Naive B cell (primary cell): ENCODE results near the gene HSPB7. TPM values are rescaled to one million over a fixed set of nuclear protein-coding genes. Genes with fewer than 3 reads are reported as not detected.

Experiments
- ATAC-seq, 2 donors: fragments of 150-1000 bp; cut with Tn5 transposase; 2 replicates each; pipeline ENCODE4 v1.10.0; 2021; ENCODE audit warnings: low read depth in 2 of 2, mild to moderate bottlenecking in 2 of 2, moderate library complexity in 2 of 2
- DNase-seq: peaks from one replicate; pipeline ENCODE4 v3.0.0; 2022
- H3K27ac Mint-ChIP-seq, 6 donors: one replicate each; pipeline ENCODE4 v1.8.0; 2020 to 2022; ENCODE audit warnings: mild to moderate bottlenecking in 6 of 6, mixed read lengths in 6 of 6, moderate library complexity in 5 of 6, inconsistent platforms in 2 of 6
- H3K27me3 Mint-ChIP-seq, 3 donors: one replicate each; pipeline ENCODE4 v1.8.0; 2021 to 2022; ENCODE audit warnings: mixed read lengths in 3 of 3, mild to moderate bottlenecking in 1 of 3
- H3K36me3 Mint-ChIP-seq, 2 donors: one replicate each; pipeline ENCODE4 v1.8.0; 2020 to 2022; ENCODE audit warnings: mixed read lengths in 2 of 2, inconsistent platforms in 1 of 2, mild to moderate bottlenecking in 1 of 2
- H3K4me1 Mint-ChIP-seq, 3 donors: one replicate each; pipeline ENCODE4 v1.8.0; 2020 to 2022; ENCODE audit warnings: mixed read lengths in 3 of 3, inconsistent platforms in 1 of 3, mild to moderate bottlenecking in 1 of 3, moderate library complexity in 1 of 3
- H3K4me3 Mint-ChIP-seq, 8 donors: one replicate each; pipeline ENCODE4 v1.8.0; 2020 to 2022; ENCODE audit warnings: mild to moderate bottlenecking in 8 of 8, mixed read lengths in 8 of 8, moderate library complexity in 8 of 8, inconsistent platforms in 2 of 8
- H3K9me3 Mint-ChIP-seq, 7 donors: one replicate each; pipeline ENCODE4 v1.8.0; 2020 to 2022; ENCODE audit warnings: mixed read lengths in 7 of 7, mild to moderate bottlenecking in 5 of 7, inconsistent platforms in 2 of 7, moderate library complexity in 1 of 7
- polyA plus RNA-seq, 6 donors: library from polyadenylated mRNA; unstranded; fragments of 300-500 nt; fragmentation: Illumina TruSeq; gene quantifications; one replicate each; pipeline ENCODE4 v1.2.3, GENCODE V29; 2021; ENCODE audit warnings: low read depth in 6 of 6

The HSPB7 gene
- polyA plus RNA-seq, 6 donors from 2014 or later, result not detected

DNA sequence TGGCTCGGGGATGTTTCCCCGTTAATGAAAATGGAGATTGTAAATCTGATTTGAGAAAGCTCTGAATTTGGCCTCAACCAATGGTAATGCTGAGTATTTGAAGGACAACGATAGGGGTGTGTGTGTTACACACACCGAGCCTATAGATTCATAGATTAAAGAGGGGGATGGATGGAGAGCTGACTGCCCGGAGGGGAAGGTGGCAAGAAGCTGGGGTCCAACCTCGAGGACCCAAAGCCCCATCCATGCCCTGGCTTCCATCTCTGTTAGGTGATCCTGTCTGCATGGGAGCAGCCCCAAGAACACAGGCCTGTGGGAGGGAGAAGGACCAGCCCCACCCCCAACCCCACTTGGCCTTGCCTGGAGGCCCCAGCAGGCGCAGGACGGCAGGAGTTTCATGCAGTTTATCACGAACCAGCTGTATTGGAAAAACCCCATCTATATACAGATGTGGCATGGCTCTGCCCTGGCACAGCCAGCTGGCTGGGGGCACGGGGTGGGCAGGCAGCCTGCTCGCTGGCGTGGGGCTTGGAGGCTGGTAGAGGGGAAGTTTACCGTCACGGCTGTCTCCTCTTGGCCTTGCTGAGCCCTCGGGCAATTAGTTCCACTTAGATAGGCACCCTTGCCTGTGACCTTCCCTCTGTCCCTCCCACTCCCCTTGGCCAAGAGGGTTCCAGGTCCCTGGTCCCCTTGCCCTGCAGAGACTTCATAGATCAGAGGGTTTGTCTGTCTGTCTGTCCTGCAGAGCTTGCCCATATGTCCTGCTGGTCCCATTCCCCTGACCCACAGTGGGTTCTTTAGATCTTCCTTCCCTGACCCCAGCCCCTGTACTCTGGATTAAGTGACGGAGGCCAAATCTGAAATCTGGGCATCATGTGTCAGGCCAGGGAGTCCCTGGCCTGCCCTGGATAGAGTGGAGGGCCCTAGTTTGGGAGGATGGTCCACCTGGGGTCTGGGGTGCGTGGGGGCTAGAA, 3.0 kb downstream of the HSPB7 start:
- H3K4me1 Mint-ChIP-seq, result peaks cover 11 to 32% (median 26%) of the 10 kb centered on the region in 3 donors
- H3K36me3 Mint-ChIP-seq, result no peaks in the 10 kb centered on the region
- peaks cover 0 to 11% (median 0%) of the 10 kb centered on the region in 3 donors for H3K27me3 Mint-ChIP-seq
- DNase-seq, result no peak
- H3K9me3 Mint-ChIP-seq, result no peaks in the 10 kb centered on the region
- peak; percentile 87 to 90 for ATAC-seq
- H3K4me3 Mint-ChIP-seq, result peak overlapping the region in 6 of 8 donors; percentile 29 to 77 (median 55)
- H3K27ac Mint-ChIP-seq, result peak overlapping the region in 3 of 6 donors; percentile 63 to 66 (median 64)

DNA sequence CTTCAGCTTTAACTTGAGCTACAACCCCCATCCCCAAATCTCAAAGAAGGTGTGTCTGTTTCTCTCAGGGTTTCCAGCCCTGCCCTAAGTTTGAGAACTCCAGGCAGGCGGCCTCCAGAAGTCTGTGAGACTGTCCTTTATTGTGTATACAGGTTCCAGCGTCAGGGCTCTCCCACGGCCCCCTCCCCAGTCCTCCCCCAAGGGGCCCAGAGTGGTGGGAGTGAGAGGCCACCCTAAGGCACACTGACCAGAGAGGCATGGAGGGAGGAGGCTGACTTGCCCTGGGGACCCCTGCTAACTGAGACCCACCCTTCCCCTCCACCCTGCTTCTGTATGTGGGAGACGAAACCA, 4.0 kb downstream of the HSPB7 start:
- peak overlapping the region in 3 of 6 donors; percentile 47 to 64 (median 63) for H3K27ac Mint-ChIP-seq
- ATAC-seq, result no peak
- peaks cover 11 to 32% (median 26%) of the 10 kb centered on the region in 3 donors for H3K4me1 Mint-ChIP-seq
- H3K27me3 Mint-ChIP-seq, result peaks cover 0 to 16% (median 0%) of the 10 kb centered on the region in 3 donors
- H3K9me3 Mint-ChIP-seq, result no peaks in the 10 kb centered on the region
- peak overlapping the region in 6 of 8 donors; percentile 36 to 68 (median 60) for H3K4me3 Mint-ChIP-seq
- H3K36me3 Mint-ChIP-seq, result no peaks in the 10 kb centered on the region
- no peak for DNase-seq

- ATAC-seq (peak; percentile 24 to 29), DNase-seq (no peak)
- H3K4me1 Mint-ChIP-seq, result peaks cover 11 to 32% (median 26%) of the 10 kb centered on the region in 3 donors
- H3K9me3 Mint-ChIP-seq, result no peaks in the 10 kb centered on the region
- no peak overlapping the region for H3K27ac Mint-ChIP-seq
- peaks cover 0 to 16% (median 0%) of the 10 kb centered on the region in 3 donors for H3K27me3 Mint-ChIP-seq
- peak overlapping the region; percentile 36 to 68 (median 56) for H3K4me3 Mint-ChIP-seq
- no peaks in the 10 kb centered on the region for H3K36me3 Mint-ChIP-seq
These were observed 4.5 kb downstream of the HSPB7 start for GRCh38 chr1:16013220-16013907.

DNA sequence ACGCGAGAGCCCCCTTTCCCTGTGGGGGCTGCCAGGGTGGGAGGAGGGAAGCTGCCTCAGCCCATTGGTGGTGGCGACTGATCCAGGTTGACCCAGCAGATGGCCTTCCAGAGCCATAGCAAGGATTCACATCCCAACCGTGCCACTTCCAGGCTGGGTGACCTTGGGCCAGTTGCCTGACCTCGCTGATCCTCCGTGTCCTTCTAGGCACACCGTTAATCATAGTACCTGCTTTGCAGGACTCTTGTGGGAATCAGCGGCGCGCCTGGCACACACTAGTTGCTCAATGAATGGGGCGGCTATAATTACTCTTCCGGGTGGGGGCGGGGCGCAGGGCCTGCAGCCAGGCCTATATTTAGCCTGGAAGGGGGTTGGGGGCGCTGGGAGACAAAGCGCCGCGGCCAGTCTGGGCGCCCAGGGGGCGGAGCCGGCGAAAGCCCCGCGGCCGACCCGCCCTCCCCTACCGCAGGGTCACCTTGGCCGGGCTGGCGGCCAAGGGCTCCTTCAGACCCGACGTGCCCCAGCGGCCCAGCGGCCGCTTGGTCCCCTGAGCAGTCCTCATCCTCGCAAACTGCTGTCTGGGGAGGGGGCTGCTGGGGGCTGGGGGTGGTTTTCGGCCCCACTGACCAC, 5.1 kb downstream of the HSPB7 start:
- peak overlapping the region; percentile 15 to 80 (median 50) for H3K4me3 Mint-ChIP-seq
- peak in 1 of 2 donors; percentile 32 for ATAC-seq
- no peak overlapping the region for H3K27ac Mint-ChIP-seq
- H3K36me3 Mint-ChIP-seq, result no peaks in the 10 kb centered on the region
- no peak for DNase-seq
- H3K9me3 Mint-ChIP-seq, result no peaks in the 10 kb centered on the region
- peaks cover 11 to 32% (median 26%) of the 10 kb centered on the region in 3 donors for H3K4me1 Mint-ChIP-seq
- H3K27me3 Mint-ChIP-seq, result peaks cover 0 to 16% (median 0%) of the 10 kb centered on the region in 3 donors

- ATAC-seq, result no peak
These were observed 5.8 kb downstream of the HSPB7 start for GRCh38 chr1:16011936-16012589.

GRCh38 chr1:16010837-16011236, 7.0 kb downstream of the HSPB7 start:
- peaks cover 23 to 45% (median 41%) of the 10 kb centered on the region in 3 donors for H3K4me1 Mint-ChIP-seq
- DNase-seq (no peak), ATAC-seq (no peak)
- no peaks in the 10 kb centered on the region for H3K9me3 Mint-ChIP-seq
- H3K27ac Mint-ChIP-seq, result no peak overlapping the region
- no peaks in the 10 kb centered on the region for H3K36me3 Mint-ChIP-seq
- H3K27me3 Mint-ChIP-seq, result peaks cover 0 to 15% (median 3%) of the 10 kb centered on the region in 3 donors
- H3K4me3 Mint-ChIP-seq, result no peak overlapping the region

More at GRCh38 chr1:16011936-16012589, 5.8 kb downstream of the HSPB7 start:
- Mint-ChIP-seq H3K36me3 (no peaks in the 10 kb centered on the region), H3K9me3 (no peaks in the 10 kb centered on the region), H3K27ac (no peak overlapping the region), H3K4me1 (peaks cover 11 to 33% (median 28%) of the 10 kb centered on the region in 3 donors), H3K4me3 (peak overlapping the region in 7 of 8 donors; percentile 15 to 80 (median 54)), H3K27me3 (peaks cover 0 to 16% (median 0%) of the 10 kb centered on the region in 3 donors)
- no peak for DNase-seq

DNA sequence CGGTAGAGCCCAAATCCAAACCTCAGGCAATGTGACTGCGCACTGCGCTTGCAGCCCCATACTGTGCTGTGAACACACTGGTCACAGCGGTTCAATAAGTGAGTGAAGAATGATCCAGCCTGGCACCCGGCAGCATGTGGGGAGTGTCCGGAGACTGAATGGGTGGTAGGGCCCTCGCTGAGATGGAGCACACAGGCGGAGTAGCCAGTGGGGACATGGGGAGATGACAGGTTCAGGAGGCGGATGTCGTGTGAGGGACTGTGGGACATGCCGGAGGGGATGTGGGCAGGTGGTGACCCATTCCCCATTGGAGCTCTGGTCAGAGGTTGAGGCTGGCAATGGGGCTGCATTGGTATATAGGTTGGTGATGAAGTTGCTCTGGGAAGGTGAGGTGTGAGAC, 8.2 kb downstream of the HSPB7 start:
- peaks cover 0 to 6% (median 3%) of the 10 kb centered on the region in 3 donors for H3K27me3 Mint-ChIP-seq
- no peaks in the 10 kb centered on the region for H3K36me3 Mint-ChIP-seq
- H3K4me1 Mint-ChIP-seq, result peaks cover 28 to 45% (median 45%) of the 10 kb centered on the region in 3 donors
- ATAC-seq (no peak), DNase-seq (no peak)
- no peaks in the 10 kb centered on the region for H3K9me3 Mint-ChIP-seq
- H3K4me3 Mint-ChIP-seq, result no peak overlapping the region
- H3K27ac Mint-ChIP-seq, result peak overlapping the region in 1 of 6 donors; percentile 76

DNA sequence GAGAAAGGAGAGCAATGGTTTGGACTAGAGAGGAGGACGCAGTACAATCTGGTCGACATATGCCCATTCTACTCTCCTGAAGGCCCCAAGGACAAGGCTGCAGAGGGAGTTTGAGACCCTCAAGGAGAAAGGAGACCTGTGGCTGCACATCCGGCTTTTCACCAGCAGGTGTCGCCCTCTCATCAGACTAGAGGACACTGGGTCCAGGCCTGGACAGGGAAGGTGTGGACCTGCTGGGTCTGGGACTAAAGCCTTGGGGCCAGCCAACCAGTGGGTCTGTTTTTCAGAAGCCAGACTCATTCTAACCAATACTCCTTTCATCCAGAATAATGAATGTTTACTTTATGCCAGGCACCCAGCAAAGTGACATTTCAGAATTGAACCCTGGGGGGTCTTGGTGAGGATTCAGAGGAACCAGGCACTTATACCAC, 8.8 kb downstream of the HSPB7 start:
- no peaks in the 10 kb centered on the region for H3K9me3 Mint-ChIP-seq
- H3K27me3 Mint-ChIP-seq, result peaks cover 0 to 6% (median 3%) of the 10 kb centered on the region in 3 donors
- no peaks in the 10 kb centered on the region for H3K36me3 Mint-ChIP-seq
- ATAC-seq (peak; percentile 31 to 52), DNase-seq (peak; percentile 63)
- H3K4me3 Mint-ChIP-seq, result peak overlapping the region in 2 of 8 donors; percentile 15 to 49
- H3K4me1 Mint-ChIP-seq, result peaks cover 22 to 41% (median 41%) of the 10 kb centered on the region in 3 donors
- H3K27ac Mint-ChIP-seq, result peak overlapping the region in 1 of 6 donors; percentile 76

- H3K27ac Mint-ChIP-seq, result peak overlapping the region in 1 of 6 donors; percentile 79
- H3K4me3 Mint-ChIP-seq, result peak overlapping the region in 1 of 8 donors; percentile 3
- peaks cover 18 to 36% (median 32%) of the 10 kb centered on the region in 3 donors for H3K4me1 Mint-ChIP-seq
- no peaks in the 10 kb centered on the region for H3K36me3 Mint-ChIP-seq
- peaks cover 0 to 6% (median 3%) of the 10 kb centered on the region in 3 donors for H3K27me3 Mint-ChIP-seq
- H3K9me3 Mint-ChIP-seq, result no peaks in the 10 kb centered on the region
- DNase-seq (no peak), ATAC-seq (no peak)
These were observed 10.0 kb downstream of the HSPB7 start for GRCh38 chr1:16007671-16008341.

- Mint-ChIP-seq H3K27me3 (peaks cover 0 to 6% (median 3%) of the 10 kb centered on the region in 3 donors), H3K36me3 (no peaks in the 10 kb centered on the region), H3K4me1 (peaks cover 18 to 28% (median 26%) of the 10 kb centered on the region in 3 donors), H3K9me3 (no peaks in the 10 kb centered on the region), H3K4me3 (peak overlapping the region in 5 of 8 donors; percentile 3 to 56 (median 11)), H3K27ac (peak overlapping the region in 3 of 6 donors; percentile 1 to 23 (median 21))
- ATAC-seq (peak; percentile 35 to 51), DNase-seq (no peak)
These were observed 11.0 kb downstream of the HSPB7 start for GRCh38 chr1:16006552-16007485.

- DNase-seq, result no peak
- peaks cover 0 to 6% (median 3%) of the 10 kb centered on the region in 3 donors for H3K27me3 Mint-ChIP-seq
- peak overlapping the region in 1 of 6 donors; percentile 1 for H3K27ac Mint-ChIP-seq
- H3K4me1 Mint-ChIP-seq, result peaks cover 18 to 28% (median 26%) of the 10 kb centered on the region in 3 donors
- peak overlapping the region in 1 of 8 donors; percentile 16 for H3K4me3 Mint-ChIP-seq
- no peaks in the 10 kb centered on the region for H3K9me3 Mint-ChIP-seq
- ATAC-seq, result no peak
- no peaks in the 10 kb centered on the region for H3K36me3 Mint-ChIP-seq
These were observed 11.8 kb downstream of the HSPB7 start for GRCh38 chr1:16006010-16006409.
